Stimulated activated CD8-positive, alpha-beta memory T cell treated with anti-CD3 and anti-CD28 coated beads, Interleukin-7, amount 100 ng/mL, for 24 hours (primary cell): ENCODE results near the gene KMT5C.

ENCODE experiments used
- DNase-seq: peaks from one replicate; pipeline ENCODE4 v3.0.0-alpha.2; 2020; ENCODE audit warnings: low read depth

Gene KMT5C

GRCh38 chr19:55386493-55386971 is 46.9 kb downstream of the KMT5C start:
- no peak for DNase-seq

- DNase-seq, result no peak
These were observed 48.2 kb downstream of the KMT5C start for GRCh38 chr19:55387736-55388497.

GRCh38 chr19:55389386-55390317 is 50.0 kb downstream of the KMT5C start:
- no peak for DNase-seq

GRCh38 chr19:55390461-55390880 is 50.8 kb downstream of the KMT5C start:
- DNase-seq, result no peak

- no peak for DNase-seq
These were observed 51.6 kb downstream of the KMT5C start for GRCh38 chr19:55391191-55391670.

- no peak for DNase-seq
These were observed 52.3 kb downstream of the KMT5C start for GRCh38 chr19:55391702-55392615.

- no peak for DNase-seq
These were observed 53.4 kb downstream of the KMT5C start for GRCh38 chr19:55392820-55393761.
